Gastroesophageal sphincter (tissue), 4 donors: ENCODE results near the gene CIT. TPM values are rescaled to one million over a fixed set of nuclear protein-coding genes. Genes with fewer than 3 reads are reported as not detected.

Source experiments
- ATAC-seq: fragments of 150-250 bp; one replicate; pipeline ENCODE4 v1.9.1; 2016; ENCODE audit warnings: mild to moderate bottlenecking, moderate library complexity
- H3K27ac ChIP-seq, 4 donors: fragments of 200-600 bp; sonication (generic) in 3 of 4; 1 replicate in 3 of 4; 2 replicates in 1 of 4; pipeline ENCODE4 v1.5.1; 2016 to 2019
- H3K27me3 ChIP-seq: fragments of 200-600 bp; sonication (generic); one replicate; pipeline ENCODE4 v1.5.1; 2019
- H3K36me3 ChIP-seq, 2 donors: fragments of 200-600 bp; sonication (generic); one replicate each; pipeline ENCODE4 v1.5.1; 2019; ENCODE audit warnings: control low read depth in 1 of 2
- H3K4me1 ChIP-seq, 3 donors: fragments of 200-600 bp; sonication (generic); 1 replicate in 2 of 3; 2 replicates in 1 of 3; pipeline ENCODE4 v1.5.1; 2016 to 2019; ENCODE audit warnings: control low read depth in 2 of 3
- H3K4me3 ChIP-seq, 2 donors: fragments of 200-600 bp; sonication (generic); one replicate each; pipeline ENCODE4 v1.5.1; 2019; ENCODE audit warnings: mild to moderate bottlenecking in 1 of 2, moderate library complexity in 1 of 2
- H3K9me3 ChIP-seq, 3 donors: fragments of 200-600 bp; sonication (generic); one replicate each; pipeline ENCODE4 v1.5.1; 2017 to 2019; ENCODE audit warnings: control low read depth in 2 of 3
- EP300 ChIP-seq: sonication (generic); formaldehyde crosslinking; IDR thresholded peaks from one replicate; pipeline ENCODE4 v1.6.1; 2017; ENCODE audit warnings: antibody characterized with exemption, mild to moderate bottlenecking
- POLR2A ChIP-seq, 2 donors: fragments of 450-650 bp; IDR thresholded peaks; one replicate each; pipeline ENCODE4 v1.6.1; 2017; ENCODE audit warnings: antibody characterized with exemption in 2 of 2, mild to moderate bottlenecking in 2 of 2, moderate library complexity in 1 of 2
- POLR2AphosphoS5 ChIP-seq: sonication (generic); formaldehyde crosslinking; IDR thresholded peaks from one replicate; pipeline ENCODE4 v1.6.1; 2017; ENCODE audit warnings: antibody characterized with exemption
- WGBS, 2 donors: methylation state at CpG; one replicate each; pipeline ENCODE4 v1.1.5; 2018; ENCODE audit warnings: low coverage in 1 of 2; 5-methylcytosine and 5-hydroxymethylcytosine counted together
- total RNA-seq, 4 donors: library from RNA; depleted of rRNA; stranded (reverse); fragments of >200 nt; gene quantifications; one replicate each; pipeline ENCODE4 v1.1.0, GENCODE V29; 2016
- TF ChIP-seq, protein P1 (sequence below), 4 experiments: fragments of 200-600 bp in 2 of 4; fragments of 450-650 bp in 2 of 4; sonication (generic) in 1 of 4; IDR thresholded peaks; one replicate each; pipeline ENCODE4 v1.5.1; 2017 to 2019; ENCODE audit warnings: antibody characterized with exemption in 4 of 4, mild to moderate bottlenecking in 2 of 4, moderate library complexity in 2 of 4

Gene CIT
- total RNA-seq, 4 donors from 2014 or later, result 3.8 to 9.7 (median 6.6) TPM

DNA sequence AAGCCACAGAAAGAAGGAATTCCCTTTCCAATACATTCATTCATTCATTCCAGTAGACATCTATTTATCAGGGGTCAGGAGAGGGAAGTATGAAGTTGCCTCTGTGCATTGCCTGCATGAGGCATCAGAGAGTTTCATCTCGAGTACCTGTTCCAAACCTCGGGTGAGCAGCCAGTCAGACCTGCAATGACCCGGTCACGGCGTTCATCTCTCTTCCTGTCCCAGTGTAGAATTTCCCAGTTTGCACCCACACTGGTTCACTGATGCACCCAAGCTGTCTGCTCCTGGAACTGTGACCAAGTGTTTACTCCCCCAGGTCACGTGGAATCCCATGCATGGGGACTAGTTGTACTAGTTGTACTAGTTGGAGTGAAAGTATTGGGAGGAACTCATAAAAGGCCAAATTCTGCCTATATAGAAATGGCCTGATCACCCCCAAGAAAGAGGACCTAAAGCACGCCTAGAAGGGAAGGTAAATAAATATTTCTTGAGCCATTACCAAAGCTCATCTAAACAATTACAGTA, 231.5 kb downstream of the CIT start:
- Histone ChIP-seq H3K27me3 (peaks cover 12% of the 10 kb centered on the region), H3K4me1 (no peaks in the 10 kb centered on the region), H3K4me3 (no peak overlapping the region), H3K9me3 (no peaks in the 10 kb centered on the region), H3K36me3 (no peaks in the 10 kb centered on the region), H3K27ac (no peak overlapping the region)
- 74 to 86% methylated on average over 6 of the region's 7 CpGs for WGBS, 2 donors
- no peak for TF ChIP-seq EP300
- TF ChIP-seq, protein P1, sequence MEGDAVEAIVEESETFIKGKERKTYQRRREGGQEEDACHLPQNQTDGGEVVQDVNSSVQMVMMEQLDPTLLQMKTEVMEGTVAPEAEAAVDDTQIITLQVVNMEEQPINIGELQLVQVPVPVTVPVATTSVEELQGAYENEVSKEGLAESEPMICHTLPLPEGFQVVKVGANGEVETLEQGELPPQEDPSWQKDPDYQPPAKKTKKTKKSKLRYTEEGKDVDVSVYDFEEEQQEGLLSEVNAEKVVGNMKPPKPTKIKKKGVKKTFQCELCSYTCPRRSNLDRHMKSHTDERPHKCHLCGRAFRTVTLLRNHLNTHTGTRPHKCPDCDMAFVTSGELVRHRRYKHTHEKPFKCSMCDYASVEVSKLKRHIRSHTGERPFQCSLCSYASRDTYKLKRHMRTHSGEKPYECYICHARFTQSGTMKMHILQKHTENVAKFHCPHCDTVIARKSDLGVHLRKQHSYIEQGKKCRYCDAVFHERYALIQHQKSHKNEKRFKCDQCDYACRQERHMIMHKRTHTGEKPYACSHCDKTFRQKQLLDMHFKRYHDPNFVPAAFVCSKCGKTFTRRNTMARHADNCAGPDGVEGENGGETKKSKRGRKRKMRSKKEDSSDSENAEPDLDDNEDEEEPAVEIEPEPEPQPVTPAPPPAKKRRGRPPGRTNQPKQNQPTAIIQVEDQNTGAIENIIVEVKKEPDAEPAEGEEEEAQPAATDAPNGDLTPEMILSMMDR (IDR thresholded peaks at IDR 0.05), result no peak
- no peak for TF ChIP-seq POLR2A (IDR thresholded peaks at IDR 0.05)
- no peak for TF ChIP-seq POLR2AphosphoS5
- ATAC-seq, result no peak

DNA sequence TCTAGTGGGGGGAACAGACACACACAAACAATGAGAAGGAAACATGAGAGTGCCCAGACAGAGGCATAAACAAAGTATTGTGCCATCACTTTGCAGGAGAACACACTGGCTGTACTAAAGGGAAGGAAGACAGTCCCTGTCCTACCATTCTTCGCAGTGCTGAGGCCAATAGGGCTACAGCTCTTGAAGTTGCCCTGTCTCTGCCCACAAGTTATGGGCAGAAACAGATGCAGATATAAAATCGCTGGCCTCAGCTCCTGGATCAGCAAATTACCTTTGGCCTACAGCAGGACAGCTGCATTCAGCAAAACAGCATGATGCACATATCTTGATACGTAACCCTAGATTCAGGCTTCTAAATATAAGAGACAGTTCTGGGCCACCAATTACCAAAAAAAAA, 232.2 kb downstream of the CIT start:
- Histone ChIP-seq H3K27ac (no peak overlapping the region), H3K4me1 (no peaks in the 10 kb centered on the region), H3K9me3 (no peaks in the 10 kb centered on the region), H3K27me3 (peaks cover 17% of the 10 kb centered on the region), H3K36me3 (no peaks in the 10 kb centered on the region), H3K4me3 (no peak overlapping the region)
- no peak for ATAC-seq
- TF ChIP-seq POLR2A (IDR thresholded peaks at IDR 0.05) (no peak), EP300 (no peak), POLR2AphosphoS5 (no peak)
- TF ChIP-seq, protein P1 (IDR thresholded peaks at IDR 0.05), result no peak
- 80% methylated on average over 2 of the region's 3 CpGs; no CpG with 5 or more reads in 1 of the 2 donors for WGBS, 2 donors

DNA sequence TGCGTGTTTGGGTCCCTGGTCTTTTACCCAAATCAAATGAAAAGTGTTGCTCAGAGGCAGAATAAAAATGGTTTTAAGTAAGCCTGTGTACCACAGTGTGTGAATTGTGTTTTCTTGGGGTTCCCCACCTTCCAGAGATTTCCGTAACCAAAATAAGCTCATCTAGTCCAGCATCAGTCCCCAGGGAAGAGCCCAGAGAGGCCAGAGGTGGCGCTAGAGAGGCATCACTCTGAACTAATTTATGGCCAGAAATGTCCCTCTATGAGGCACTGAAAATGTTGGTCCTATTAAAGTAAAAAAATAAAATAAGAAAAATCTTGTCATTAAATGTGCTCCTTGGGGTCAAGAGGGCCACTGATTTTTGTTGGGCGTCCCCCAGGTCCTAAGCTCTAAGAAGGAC, 234.1 kb downstream of the CIT start:
- ATAC-seq, result no peak

More for the DNA sequence above, 234.1 kb downstream of the CIT start:
- peaks cover 17% of the 10 kb centered on the region for H3K27me3 ChIP-seq
- no peak overlapping the region for H3K4me3 ChIP-seq
- H3K36me3 ChIP-seq, result no peaks in the 10 kb centered on the region
- TF ChIP-seq EP300, result no peak
- TF ChIP-seq, protein P1 (IDR thresholded peaks at IDR 0.05), result no peak
- TF ChIP-seq POLR2AphosphoS5, result no peak
- no peak for TF ChIP-seq POLR2A (IDR thresholded peaks at IDR 0.05)
- H3K9me3 ChIP-seq, result no peaks in the 10 kb centered on the region
- no peaks in the 10 kb centered on the region for H3K4me1 ChIP-seq
- 55 to 56% methylated on average over 3 to 4 of the region's 4 CpGs for WGBS, 2 donors
- H3K27ac ChIP-seq, result no peak overlapping the region

Other genes with a start within 250 kb of the CIT start
- 100 to 1,000 TPM in 1 of 4 donors, 10 to 100 TPM in 3; 23.3 to 137 (median 37.2) TPM for gene PRKAB1, start 209.2 kb downstream of the CIT start, total RNA-seq
- gene BICDL1, start 111.9 kb upstream of the CIT start, total RNA-seq, result 10 to 100 TPM in 1 of 4 donors, 1 to 10 TPM in 1, under 1 TPM in 2; 0.47 to 13.9 (median 1.2) TPM
- gene RAB35, start 239.4 kb upstream of the CIT start, total RNA-seq, result 10 to 100 TPM; 37.5 to 42.3 (median 41.7) TPM